ENCODE results near the gene ZFAND3. TPM values are rescaled to one million over a fixed set of nuclear protein-coding genes. Genes with fewer than 3 reads are reported as not detected.

The ZFAND3 gene
- total RNA-seq, 1 donor from 2014 or later, result 56.3 TPM

GRCh38 chr6:38169977-38170526 lies 350.5 kb downstream of the ZFAND3 start:
- no peaks in the 10 kb centered on the region for H3K4me1 Mint-ChIP-seq
- ChIA-PET CTCF (no interaction called here), POLR2A (no interaction called here)
- H3K9me3 Mint-ChIP-seq, result no peaks in the 10 kb centered on the region
- H3K4me3 Mint-ChIP-seq, result no peak overlapping the region
- no peak overlapping the region for H3K27ac Mint-ChIP-seq
- no peaks in the 10 kb centered on the region for H3K27me3 Mint-ChIP-seq
- peaks cover 21% of the 10 kb centered on the region for H3K36me3 Mint-ChIP-seq (ENCODE audit: low read depth)
- no peak for ATAC-seq (ENCODE audit: low read depth)
- intact Hi-C loops (cut with micrococcal nuclease), result no loop called here
- no peak for TF ChIP-seq CTCF (IDR thresholded peaks at IDR 0.05)
- no peak for DNase-seq

- H3K4me3 Mint-ChIP-seq, result no peak overlapping the region
- DNase-seq (no peak), ATAC-seq (ENCODE audit: low read depth) (no peak)
- no peaks in the 10 kb centered on the region for H3K4me1 Mint-ChIP-seq
- ChIA-PET POLR2A (no interaction called here), CTCF (no interaction called here)
- no peaks in the 10 kb centered on the region for H3K9me3 Mint-ChIP-seq
- no peaks in the 10 kb centered on the region for H3K27me3 Mint-ChIP-seq
- intact Hi-C loops (cut with micrococcal nuclease), result no loop called here
- no peak for TF ChIP-seq CTCF (IDR thresholded peaks at IDR 0.05)
- H3K27ac Mint-ChIP-seq, result no peak overlapping the region
- peaks cover 26% of the 10 kb centered on the region for H3K36me3 Mint-ChIP-seq (ENCODE audit: low read depth)
Observed at GRCh38 chr6:38170666-38171355, 351.3 kb downstream of the ZFAND3 start.

- Mint-ChIP-seq H3K9me3 (no peaks in the 10 kb centered on the region), H3K27me3 (no peaks in the 10 kb centered on the region), H3K4me1 (no peaks in the 10 kb centered on the region), H3K36me3 (ENCODE audit: low read depth) (peaks cover 32% of the 10 kb centered on the region), H3K4me3 (no peak overlapping the region), H3K27ac (no peak overlapping the region)
- TF ChIP-seq CTCF (IDR thresholded peaks at IDR 0.05), result no peak
- ChIA-PET CTCF (no interaction called here), POLR2A (no interaction called here)
- intact Hi-C loops (cut with micrococcal nuclease), result no loop called here
- DNase-seq, result no peak
- no peak for ATAC-seq (ENCODE audit: low read depth)
Observed at GRCh38 chr6:38171997-38172738, 352.6 kb downstream of the ZFAND3 start.

GRCh38 chr6:38172739-38173410 lies 353.3 kb downstream of the ZFAND3 start:
- Mint-ChIP-seq H3K27ac (no peak overlapping the region), H3K36me3 (ENCODE audit: low read depth) (peaks cover 33% of the 10 kb centered on the region), H3K4me3 (no peak overlapping the region), H3K27me3 (no peaks in the 10 kb centered on the region), H3K9me3 (no peaks in the 10 kb centered on the region), H3K4me1 (no peaks in the 10 kb centered on the region)
- DNase-seq (no peak), ATAC-seq (ENCODE audit: low read depth) (no peak)
- no peak for TF ChIP-seq CTCF (IDR thresholded peaks at IDR 0.05)
- ChIA-PET POLR2A (no interaction called here), CTCF (no interaction called here)
- intact Hi-C loops (cut with micrococcal nuclease), result no loop called here

- ChIA-PET POLR2A (no interaction called here), CTCF (no interaction called here)
- H3K36me3 Mint-ChIP-seq (ENCODE audit: low read depth), result peaks cover 36% of the 10 kb centered on the region
Observed at GRCh38 chr6:38173909-38174308, 354.4 kb downstream of the ZFAND3 start.

More at GRCh38 chr6:38173909-38174308, 354.4 kb downstream of the ZFAND3 start:
- intact Hi-C loops (cut with micrococcal nuclease), result no loop called here
- Mint-ChIP-seq H3K27me3 (no peaks in the 10 kb centered on the region), H3K27ac (no peak overlapping the region), H3K9me3 (no peaks in the 10 kb centered on the region), H3K4me1 (no peaks in the 10 kb centered on the region), H3K4me3 (no peak overlapping the region)
- no peak for TF ChIP-seq CTCF (IDR thresholded peaks at IDR 0.05)
- ATAC-seq (ENCODE audit: low read depth) (no peak), DNase-seq (no peak)
